Measurements from ENCODE around the gene PEX3.
"Not testable (repeated sequence)": the region's sequence is repeated elsewhere in the genome, so short reads cannot be mapped to it uniquely, and the experiment has no call there.

Gene PEX3

DNA sequence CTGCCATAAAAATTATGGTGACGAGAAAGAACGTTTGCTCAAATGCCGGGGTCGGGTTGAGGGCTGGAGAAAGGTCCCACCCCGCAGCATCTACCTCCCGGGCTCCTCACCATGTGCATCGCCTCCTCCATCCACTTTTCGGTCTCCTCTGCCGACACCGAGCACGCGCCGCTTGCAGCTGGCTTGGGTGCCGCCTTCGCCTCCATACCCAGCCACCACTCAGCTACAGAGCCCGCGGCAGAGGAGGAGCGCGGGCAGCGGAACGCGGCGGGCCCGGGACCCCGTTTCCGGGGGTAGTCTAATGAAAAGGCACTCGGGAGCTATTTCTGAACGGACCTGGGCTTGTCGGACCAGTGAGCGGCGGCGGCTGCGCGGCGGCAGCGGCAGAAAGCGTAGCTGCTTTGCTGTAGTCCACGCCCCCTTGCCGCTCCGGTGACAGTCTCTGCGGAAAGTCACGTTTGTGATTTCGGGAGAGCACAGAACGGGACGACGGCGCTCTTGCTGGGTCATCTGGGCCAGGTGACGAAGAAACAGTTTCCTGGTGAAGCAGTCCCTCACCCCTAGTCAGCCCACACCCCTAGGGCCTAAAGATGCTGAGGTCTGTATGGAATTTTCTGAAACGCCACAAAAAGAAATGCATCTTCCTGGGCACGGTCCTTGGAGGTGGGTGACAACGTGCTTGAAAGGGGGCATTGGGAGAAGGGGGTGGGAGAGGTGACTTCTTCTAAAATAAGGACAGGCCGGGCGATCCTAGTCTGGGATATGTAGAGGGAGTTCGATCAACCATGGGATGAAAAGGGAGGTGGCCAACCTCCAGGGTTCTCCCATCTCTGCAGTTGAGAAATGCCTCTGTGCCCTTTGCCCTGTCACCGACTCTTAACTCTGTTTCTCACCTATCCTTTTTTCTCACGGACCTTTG lies at the start of gene PEX3, which contains the start of gene ADAT2:
Gene PEX3 (plus strand): TSS at position 353 of the 919 bp plus-strand sequence. CDS start 238 bp downstream, at position 591.
Gene ADAT2 (minus strand): TSS at position 243 of the 919 bp plus-strand sequence. CDS start 37 bp downstream, at position 206.
- DNase-seq = peak; percentile 93 to 94

- DNase-seq = no peak
Observed at GRCh38 chr6:143401068-143401446, 49.5 kb upstream of the PEX3 start.

DNA sequence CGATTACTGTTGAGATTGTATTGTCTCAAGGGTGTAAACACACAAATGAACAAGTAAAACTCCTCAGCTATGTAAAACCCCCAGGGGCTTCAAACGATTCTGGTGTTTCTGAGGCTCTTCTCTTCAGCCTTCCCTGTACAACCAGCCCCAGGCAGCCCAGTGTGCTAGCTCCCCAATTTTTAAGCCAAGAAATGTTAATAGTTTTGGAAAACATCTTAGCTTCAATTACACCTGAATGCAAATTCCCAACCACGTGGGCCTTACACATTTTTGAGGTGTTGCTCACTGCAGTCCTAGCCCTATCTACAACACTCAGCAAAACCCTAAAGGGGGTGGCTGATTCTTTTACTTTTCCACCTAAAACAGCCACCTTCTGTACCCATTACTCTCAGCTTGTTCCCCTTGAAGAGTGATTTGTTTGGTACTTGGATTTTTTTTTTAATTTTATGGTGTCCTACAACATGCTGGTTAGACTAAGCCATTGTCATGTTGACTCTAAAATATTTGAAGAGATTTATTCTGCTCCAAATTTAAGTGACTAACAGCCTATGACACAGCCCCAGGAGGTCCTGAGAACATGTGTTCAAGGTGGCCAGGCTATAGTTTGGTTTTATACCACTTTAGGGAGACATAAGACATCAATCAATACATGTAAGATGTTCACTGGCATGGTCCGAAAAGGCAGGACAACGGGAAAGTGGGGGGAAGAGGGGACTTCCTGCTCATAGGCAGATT lies 48.8 kb upstream of the PEX3 start:
- no peak for DNase-seq

- no peak for DNase-seq
Observed at GRCh38 chr6:143402721-143403336, 47.8 kb upstream of the PEX3 start.

GRCh38 chr6:143405373-143406154 lies 45.0 kb upstream of the PEX3 start:
- no peak for DNase-seq

DNA sequence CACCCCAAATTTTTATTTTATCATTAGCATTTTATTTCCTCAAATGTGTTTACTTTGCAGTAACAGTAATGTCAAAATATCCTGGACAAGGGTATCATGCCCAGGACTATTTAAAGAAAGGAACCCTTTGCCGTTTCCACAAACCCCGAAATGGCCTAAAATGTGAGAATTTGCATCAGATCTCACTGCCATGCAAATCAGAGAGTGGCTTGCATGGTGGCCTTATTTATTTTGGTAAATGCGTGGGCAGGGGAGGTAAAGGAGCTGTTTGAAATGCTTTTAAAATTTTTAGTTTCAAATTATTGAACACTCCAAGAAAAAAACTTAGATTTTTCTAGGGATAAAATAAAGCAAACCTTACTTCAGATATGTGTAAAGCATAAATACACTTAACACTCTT lies 43.9 kb upstream of the PEX3 start:
- DNase-seq = no peak

DNA sequence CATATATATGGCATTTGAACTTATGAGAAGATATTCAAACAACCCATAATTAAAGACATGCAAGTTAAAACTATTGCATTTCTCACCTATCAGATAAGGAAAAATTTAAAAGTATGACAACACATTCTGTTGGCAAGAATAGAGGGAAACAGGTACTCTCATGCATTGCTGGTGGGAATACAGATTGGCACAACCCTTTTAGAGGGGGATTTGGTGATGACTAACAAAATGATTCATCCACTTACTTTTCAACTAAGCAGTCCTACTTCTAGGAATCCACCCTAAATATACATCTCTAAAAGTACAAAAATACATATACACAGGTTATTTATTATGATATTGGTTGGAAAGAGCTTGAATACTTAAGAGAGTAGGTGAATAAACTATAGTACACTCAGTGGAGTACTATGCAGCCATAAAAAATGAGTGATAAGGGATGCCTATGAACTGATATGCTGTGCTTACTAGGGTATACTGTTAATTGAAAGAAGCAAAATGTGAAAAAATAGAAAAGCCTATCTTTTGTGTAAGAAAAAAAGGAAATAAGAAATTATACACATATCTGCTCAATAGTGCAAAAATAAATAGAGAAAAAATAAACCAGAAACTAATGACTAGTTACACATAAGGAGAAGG lies 42.3 kb upstream of the PEX3 start:
- DNase-seq = no peak

- no peak for DNase-seq
Observed at GRCh38 chr6:143408787-143409162, 41.8 kb upstream of the PEX3 start.

DNA sequence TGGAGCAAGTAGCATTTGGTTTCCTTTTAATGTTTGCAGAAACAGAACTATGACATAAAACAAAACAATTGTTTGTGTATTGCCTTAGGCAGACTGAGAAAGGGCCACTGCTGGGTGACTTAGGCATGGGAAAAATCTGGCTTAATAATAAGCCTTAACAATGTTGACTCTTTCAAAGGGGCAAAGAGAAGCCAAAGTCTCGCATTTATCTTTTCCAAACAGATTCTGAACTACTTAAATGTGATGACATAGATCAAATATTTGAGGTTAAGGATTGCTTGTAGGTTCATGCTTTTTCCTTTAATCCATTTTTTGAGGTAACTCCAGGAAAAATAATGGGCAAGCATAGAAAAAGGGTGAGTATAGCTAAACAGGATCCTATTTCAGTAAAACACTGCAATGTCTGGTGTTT lies 39.7 kb upstream of the PEX3 start:
- no peak for DNase-seq

DNA sequence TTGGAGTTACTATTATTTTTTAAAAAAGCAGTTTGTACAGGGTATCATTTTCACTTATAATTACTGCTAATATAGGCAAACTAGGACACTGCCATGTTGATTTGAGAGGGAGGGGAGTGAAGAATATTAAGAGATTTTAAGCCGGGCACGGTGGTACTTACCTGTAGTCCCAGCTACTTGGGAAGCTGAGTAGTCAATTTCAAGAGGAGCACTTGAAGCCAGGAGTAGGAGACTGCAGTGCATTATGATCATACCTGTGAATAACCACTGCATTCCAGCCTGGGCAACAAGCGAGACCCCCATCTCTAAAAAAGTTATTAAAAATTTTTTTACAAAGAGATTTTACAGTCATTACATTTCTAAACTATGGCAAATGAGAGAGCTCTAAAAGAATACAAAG lies 35.8 kb upstream of the PEX3 start:
- no peak for DNase-seq

DNA sequence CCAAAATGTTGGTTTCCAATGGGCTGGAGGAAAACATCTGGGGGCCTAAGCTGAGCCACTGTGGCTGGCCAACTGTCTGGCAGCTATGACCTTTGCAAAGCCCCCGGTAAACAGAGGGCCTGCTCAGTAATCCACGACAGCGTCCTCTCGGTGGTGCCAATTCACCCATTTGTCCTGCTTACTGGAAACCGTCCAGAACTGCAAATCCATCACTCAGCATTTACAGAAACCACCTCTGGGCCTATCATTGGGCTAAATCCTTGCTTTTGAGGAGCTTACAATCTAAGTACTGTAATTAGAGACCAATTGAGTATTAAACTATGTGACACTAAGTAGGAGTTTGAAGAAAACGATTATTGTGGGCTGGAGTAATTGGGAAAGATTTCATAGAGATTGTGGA lies 31.1 kb upstream of the PEX3 start:
- no peak for DNase-seq

GRCh38 chr6:143426026-143426425 lies 24.6 kb upstream of the PEX3 start:
- no peak for DNase-seq

DNA sequence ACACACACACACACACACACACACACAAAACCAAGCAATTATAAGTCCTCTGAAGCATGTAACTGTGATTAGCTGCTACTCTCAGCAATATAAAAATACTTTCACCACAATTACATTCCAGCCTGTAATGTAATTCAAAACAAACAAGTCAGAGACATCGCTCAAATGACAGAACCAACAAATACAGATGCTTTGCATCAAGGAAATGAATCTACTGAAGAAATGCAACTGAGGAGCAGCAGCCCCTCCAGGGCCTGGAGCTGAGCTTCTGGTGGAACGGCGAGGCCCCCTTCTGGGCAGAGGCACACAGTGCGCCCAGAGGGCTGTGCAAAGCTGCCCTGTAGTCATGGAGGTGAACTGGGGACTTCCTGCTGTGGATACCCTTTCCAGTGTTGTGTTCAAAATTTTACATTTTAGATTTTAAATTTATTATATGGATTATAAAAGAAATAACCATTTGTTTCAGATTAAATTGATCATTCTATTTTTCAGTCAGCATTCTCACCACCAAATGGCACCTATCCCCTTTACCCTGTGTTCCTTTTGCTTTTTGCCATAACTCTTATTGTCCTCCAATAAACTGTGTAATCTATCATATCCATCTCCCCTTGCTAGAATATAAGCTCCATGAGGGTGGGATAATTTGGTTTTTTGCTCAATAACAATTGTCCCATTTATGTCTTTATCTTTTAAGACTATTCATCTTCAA lies 23.3 kb upstream of the PEX3 start:
- peak; percentile 71 for DNase-seq

DNA sequence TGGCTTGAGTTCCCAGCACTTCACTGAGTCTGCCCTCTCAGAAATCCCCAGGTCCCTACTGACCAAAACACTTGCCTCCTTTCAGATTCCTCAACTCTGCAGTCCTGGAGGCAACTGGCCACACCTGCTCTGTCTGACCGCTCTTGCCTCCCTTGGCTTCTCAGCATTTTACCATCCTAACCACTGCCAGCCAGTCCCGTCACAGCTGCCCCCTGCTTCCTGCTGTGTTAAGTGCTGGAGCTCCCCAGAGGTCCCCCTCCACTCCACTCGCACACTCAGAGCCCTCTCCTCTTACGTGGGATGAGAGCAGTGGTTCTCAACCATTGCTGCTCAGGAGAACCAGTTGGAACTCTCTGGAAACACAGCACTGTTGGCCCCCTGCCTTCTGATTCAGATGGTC lies 20.6 kb upstream of the PEX3 start:
- no peak for DNase-seq

DNA sequence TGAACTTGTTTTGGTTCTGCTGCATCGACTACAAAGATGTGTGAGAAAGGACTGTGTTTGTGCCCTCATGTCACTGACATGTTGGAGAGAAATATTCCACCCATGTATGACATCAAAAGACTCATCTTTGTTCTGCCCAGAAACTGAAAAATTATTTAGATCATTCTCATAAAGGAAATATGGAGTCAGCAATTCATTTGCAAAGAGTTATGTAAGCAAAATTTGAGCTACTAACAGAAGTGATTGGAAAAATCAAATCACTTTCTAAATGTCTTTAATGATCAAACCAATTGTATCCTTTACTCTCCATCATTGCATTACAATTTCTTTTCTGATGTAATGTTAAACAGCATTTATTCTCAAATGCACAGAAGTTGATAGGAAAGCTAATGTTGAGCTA lies 19.4 kb upstream of the PEX3 start:
- DNase-seq = no peak

DNA sequence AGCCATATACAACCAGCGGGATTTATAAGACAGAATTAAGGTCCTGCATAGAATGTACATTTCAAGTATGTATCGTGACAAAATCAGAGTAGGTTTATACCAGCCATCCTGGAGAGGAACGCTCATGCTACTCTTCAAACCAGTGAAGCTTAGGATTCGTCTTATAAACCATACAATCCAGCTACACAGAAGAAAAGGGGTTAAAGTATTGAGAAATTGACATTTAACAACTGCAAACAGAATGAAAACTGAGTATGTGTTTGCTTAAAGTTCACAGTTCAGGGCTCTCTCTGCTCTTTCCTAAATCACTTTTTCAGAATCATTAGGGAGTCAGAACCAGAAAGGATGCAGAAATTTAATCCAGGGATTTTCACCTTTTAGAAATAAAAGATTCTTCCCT lies 18.0 kb upstream of the PEX3 start:
- no peak for DNase-seq

- DNase-seq = no peak
Observed at GRCh38 chr6:143441010-143441409, 9.6 kb upstream of the PEX3 start.

DNA sequence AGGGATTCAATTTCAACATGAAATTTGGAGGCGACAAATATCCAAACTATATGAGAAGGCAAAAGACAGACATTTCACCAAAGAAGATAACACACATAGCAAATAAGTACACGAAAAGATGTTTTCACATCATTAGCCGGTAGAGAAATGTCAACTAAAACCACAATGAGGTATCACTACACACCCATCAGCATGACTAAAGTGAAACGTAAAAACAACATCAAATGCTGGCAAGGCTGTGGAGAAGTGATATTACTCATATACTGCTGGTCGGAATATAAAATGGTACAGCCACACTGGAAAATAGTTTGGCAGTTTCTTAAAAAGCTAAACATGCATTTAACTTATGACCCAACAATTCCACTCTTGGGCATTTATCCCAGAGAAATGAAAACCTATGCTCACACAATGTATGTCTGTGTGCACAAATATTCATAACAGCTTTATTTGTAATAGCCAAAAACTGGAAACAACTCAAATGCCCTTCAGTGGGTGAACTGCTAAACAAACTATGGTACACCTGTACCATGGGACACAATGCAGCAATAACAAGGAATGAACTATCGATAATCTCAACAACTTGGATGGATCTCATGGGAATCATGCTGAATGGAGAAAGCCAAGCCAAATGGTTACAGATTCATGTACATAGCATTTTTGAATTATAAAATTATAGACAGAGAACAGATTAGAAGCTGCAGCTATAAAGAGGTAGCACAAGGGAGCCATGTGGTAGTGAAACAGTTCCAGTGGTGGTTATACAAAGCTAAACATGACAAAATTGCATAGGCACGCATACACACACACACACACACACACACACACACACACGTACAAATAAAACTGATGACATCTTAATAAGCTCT lies 8.7 kb upstream of the PEX3 start:
- peak in 1 of 2 donors; percentile 14 for DNase-seq

DNA sequence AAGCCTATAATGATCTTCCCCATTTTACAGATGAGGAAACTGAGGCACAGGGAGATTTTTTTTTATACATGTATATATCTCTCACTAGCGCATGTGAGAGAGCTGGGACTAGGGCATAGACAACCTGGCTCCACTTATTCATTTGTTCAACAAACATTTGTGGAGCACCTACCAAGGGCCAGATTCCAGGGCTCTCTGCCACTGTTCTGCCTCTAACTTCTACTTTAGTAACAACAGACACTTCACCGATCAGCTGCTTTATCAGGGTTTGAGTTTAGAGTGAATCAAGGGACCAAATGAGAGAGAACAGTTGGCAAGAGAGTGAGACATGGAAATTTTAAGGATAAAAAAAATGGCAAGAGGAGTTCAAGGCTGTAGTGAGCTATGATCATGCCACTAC lies 7.5 kb upstream of the PEX3 start:
- DNase-seq = no peak

DNA sequence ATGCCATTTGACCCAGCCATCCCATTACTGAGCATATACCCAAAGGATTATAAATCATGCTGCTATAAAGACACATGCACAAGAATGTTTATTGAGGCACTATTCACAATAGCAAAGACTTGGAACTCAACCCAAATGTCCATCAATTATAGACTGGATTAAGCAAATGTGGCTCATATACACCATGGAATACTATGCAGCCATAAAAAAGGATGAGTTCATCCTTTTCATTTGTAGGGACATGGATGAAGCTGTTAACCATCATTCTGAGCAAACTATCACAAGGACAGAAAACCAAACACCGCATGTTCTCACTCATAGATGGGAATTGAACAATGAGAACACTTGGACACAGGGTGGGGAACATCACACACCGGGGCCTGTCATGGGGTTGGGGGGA lies 2.7 kb upstream of the PEX3 start:
- DNase-seq = not testable (repeated sequence)
